ENCODE results near the gene MAGI3. TPM values are rescaled to one million over a fixed set of nuclear protein-coding genes. Genes with fewer than 3 reads are reported as not detected.

The MAGI3 gene
- total RNA-seq, 1 donor from 2014 or later = 9.2 TPM

DNA sequence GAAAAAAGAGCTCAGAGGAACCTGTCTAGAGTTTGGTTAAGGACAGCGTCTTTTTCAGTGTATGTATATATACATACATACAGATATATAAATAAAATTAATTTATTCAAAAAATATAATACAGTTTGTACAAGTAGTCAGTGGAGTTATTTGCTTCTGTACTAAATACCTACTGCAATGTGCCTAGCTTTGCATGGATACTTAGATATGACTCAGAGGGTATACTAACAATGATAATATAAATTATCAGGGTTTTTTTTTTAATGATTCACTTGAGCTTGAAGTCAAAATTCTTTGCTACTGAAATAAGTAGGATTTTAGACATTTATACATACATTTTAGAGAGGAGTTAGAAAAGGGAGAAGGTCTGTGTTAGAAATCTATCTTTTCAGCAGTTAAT is 251.1 kb downstream of the MAGI3 start:
- no peak for DNase-seq (ENCODE audit: extremely low read depth, low read depth, low spot score)

DNA sequence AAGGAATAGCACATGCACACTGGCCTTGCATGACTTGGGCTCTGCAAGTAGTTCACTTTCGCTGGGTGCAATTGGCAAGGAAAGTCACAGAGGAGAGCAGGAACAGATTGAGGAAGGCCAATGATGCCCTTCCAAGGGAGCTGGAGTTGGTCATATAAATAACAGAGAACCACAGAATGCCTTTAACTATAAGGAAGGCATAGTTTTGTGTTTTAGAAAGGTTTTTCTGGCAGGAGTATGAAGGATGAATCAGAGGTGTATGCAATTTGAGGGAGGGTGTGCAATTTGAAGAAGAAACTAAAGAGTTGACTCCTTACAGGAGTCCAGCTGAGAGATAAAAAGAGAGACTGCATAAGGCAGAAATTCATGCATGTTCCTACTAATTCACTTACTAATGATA is 256.8 kb downstream of the MAGI3 start:
- no peak for DNase-seq (ENCODE audit: extremely low read depth, low read depth, low spot score)

DNA sequence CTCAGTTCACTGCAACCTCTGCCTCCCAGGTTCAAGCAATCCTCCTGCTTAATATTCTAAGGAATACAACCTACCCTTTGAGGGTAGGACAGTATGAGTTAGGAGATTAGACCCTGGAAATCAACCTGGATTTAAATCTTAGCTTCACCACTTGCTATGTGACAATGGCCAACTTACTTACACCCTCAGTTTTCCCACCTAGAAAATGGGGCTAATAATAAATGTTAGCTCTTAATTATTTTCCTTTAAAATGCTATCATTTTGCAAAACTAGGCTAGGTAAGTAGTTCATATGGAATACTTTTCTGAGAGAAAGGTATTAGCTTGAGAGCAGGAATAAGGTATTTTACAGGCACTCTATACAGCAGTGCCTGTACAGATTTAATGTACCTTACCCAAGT is 258.2 kb downstream of the MAGI3 start:
- DNase-seq (ENCODE audit: extremely low read depth, low read depth, low spot score) = no peak

DNA sequence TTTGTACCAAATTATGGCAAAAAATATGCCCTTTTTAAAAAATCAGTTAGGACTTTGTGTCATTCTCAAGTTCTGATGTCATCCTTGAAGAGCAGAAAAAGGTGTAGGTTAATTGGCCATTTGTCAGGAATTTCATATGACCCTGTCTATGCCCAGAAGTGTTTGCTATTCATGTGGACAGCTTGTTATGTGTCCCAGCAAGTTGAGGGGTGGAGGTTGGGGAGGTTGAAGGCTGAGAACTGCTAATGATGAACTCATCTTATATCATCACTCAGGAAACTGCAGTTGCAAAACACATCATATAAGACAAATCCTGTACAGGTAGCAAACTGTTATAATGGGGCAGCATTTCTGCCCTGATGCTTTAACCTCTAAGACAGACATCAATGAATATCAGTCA is 262.5 kb downstream of the MAGI3 start:
- DNase-seq (ENCODE audit: extremely low read depth, low read depth, low spot score) = no peak

DNA sequence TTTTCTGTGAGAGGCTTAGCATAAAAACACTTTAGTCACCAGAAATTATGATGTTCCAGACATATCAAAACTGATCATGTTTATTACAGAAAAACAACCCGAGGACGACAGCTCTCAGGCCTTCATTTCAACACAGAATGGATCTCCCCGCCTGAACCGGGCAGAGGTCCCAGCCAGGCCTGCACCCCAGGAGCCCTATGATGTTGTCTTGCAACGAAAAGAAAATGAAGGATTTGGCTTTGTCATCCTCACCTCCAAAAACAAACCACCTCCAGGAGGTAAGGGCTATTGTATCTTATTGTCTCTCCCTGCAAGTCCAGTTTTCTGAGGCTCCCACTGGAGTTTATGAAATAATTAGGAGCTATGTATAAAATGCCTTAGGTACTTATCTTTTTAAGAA is 263.4 kb downstream of the MAGI3 start:
- no peak for DNase-seq (ENCODE audit: extremely low read depth, low read depth, low spot score)

DNA sequence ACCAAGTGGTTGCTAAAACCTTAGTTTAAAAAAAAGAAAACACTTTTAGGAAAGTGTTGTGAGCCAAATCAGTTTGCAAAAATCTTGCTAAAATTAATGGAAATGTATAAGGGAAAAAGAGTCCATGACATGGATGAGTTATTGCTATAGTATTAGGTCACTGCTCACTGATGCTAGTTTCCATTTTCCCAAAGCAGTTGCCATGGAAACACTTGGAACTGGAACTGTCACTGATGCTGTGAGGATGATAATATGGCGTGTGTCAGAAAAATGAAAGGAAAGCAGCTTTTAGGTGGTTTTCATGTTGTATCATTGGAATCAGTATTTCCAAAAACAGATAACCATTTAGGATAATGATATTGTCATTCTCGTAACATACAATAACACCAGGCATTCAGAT is 264.6 kb downstream of the MAGI3 start:
- DNase-seq (ENCODE audit: extremely low read depth, low read depth, low spot score) = no peak

DNA sequence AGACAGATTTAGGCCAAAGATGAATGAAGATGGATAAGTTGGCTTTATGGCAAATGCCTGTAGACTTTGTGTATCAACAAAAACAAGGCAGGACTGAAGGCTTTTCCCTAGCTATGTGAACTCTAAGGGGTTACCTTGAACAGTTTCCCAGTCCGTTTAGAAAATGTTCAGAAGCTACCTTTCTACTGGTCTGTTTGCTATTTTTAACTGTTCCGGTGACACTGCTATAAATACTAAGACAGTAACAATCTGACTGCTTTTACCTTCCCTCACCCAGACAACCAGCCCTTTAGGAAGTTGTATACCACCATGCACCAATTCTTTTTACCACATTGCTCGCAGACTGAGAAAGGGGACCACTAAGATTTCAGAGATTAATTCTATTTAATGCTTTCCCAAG is 266.8 kb downstream of the MAGI3 start:
- DNase-seq (ENCODE audit: extremely low read depth, low read depth, low spot score) = no peak

DNA sequence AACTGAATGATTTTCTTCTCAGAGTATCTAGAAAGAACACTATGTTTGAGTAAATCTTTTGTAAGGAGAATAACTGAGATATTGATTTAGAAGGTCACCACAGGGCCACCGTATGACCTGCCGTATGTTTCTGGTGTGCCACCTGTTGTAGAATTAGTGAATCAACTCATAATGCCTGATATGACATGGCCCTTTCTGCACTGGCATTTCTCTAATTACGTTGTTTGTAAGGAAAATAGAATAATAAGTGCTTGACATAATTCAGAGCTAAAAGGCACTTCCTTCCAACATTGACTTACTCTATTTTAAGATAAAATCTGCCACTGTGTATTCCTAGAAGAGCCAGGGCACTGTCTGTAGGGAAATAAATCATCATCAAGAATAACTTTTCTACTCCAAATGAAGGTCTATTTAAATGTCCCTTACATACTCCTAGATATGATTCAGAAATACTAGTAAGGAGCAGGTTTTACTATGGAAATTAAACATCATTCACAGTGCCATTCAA is 267.3 kb downstream of the MAGI3 start:
- DNase-seq (ENCODE audit: extremely low read depth, low read depth, low spot score) = no peak

DNA sequence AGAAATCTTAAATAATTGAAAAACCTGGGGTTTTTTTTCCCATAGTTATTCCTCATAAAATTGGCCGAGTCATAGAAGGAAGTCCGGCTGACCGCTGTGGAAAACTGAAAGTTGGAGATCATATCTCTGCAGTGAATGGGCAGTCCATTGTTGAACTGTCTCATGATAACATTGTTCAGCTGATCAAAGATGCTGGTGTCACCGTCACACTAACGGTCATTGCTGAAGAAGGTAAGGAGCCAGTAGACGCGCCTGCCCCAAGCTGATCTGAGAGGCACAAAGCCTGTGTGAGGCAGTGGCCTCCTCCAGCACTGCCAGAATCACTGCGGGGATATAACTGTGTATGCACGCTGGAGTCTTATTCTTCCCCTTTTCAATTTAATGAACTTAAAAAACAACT is 268.7 kb downstream of the MAGI3 start:
- no peak for DNase-seq (ENCODE audit: extremely low read depth, low read depth, low spot score)

DNA sequence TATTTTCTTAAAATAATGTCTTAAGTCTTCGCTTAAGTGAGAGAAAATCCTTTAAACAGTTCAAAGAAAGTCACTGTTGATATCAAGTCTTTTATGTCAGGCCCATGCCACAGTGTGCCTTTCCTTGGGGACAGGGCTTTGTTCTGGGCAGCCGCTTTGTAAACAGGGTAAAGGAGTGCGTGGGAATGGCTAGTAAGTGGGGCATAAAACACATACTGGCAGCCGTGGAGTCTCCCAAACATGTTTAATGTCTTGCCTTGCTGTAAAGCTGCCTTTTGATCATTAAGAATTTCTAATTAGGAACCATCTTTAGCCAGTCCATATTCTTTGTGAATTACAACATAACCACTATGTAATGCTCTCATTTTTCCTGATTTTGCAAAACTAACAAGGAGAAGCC is 269.2 kb downstream of the MAGI3 start:
- DNase-seq (ENCODE audit: extremely low read depth, low read depth, low spot score) = no peak

DNA sequence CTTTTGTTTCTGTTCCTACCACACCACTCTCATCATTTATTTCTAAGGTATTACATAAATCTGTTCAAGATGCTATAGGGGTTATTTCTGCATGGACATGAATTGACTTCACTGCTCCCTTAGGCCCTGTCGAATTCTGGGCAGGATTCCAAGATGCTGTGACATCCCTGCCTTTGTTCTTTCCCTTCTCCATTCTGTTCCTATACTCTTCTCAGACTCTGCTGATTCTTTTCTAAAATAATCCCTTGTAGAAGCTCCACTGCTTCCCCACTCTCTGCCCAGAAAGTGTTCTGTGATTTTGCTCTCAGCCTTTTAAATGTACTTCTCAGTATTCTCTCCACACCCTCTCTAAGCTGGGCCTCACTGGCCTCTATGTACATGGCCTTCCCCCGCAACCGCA is 269.8 kb downstream of the MAGI3 start:
- DNase-seq (ENCODE audit: extremely low read depth, low read depth, low spot score) = no peak

DNA sequence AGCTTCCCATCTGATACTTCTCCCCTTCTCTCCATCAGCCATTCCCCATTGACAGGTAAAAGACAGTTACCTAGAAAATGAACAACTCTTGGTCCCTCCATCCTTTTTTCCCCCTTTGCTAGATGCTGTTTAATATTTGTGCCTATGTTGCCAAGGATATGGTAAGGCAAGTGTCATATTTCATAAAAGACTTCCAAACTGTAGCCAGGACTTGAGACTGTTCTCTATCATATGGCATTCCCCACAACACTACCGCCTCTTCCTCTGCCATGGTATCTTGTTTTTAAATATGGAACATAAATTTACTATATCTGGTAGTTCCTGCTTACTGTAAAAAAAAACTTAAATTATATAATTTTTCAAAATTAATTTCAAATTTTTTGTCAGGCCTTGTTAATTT is 271.8 kb downstream of the MAGI3 start:
- no peak for DNase-seq (ENCODE audit: extremely low read depth, low read depth, low spot score)

DNA sequence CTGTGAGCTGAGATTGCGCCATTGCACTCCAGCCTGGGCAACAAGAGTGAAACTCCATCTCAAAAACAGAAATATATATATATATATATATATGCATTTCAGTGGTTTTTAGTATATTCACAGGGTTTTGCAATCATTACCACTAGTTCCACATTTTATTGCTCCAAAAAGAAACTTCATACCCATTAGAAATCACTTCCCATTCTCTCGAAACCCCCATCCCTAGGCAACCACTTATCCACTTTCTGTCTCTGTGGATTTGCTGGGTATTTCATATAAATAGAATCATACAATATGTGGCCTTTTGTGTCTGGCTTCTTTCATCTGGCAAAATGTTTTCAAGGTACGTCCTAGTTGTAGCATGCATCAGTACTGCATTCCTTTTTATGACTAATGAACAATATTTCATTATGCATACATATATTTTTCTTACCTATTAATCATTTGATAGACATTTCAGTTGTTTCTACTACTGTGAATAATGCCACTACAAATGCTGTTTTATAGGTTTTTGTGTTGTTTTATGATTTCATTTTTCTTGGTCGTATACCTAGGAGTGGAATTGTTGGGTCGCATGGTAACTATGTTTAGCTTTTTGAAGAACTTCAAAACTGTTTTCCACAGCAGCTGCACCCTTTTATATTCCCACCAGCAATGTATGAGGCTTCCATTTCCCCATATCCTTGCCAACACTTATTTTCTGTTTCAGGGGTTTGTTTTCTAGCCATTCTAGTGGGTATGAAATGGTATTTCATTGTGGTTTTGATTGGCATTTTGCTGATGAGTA is 273.0 kb downstream of the MAGI3 start:
- no peak for DNase-seq (ENCODE audit: extremely low read depth, low read depth, low spot score)

DNA sequence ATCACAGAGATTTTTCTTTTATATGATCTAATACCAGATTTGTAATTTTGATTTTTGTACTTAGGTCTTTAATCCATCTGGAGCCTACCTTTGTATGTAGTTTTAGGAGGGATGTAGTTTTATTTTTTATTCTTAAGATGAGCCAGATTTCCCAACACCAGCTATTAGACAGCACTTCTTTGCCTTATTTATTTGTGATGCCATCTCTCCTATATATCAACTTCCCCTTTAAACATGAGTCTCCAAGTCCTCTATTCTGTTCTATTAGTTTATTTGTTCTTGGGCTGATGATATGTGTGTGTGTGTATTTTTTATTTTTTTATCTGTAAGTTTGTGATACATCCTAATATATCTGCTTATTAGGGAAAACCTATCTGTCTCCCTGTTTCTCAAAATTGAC is 274.8 kb downstream of the MAGI3 start:
- no peak for DNase-seq (ENCODE audit: extremely low read depth, low read depth, low spot score)

DNA sequence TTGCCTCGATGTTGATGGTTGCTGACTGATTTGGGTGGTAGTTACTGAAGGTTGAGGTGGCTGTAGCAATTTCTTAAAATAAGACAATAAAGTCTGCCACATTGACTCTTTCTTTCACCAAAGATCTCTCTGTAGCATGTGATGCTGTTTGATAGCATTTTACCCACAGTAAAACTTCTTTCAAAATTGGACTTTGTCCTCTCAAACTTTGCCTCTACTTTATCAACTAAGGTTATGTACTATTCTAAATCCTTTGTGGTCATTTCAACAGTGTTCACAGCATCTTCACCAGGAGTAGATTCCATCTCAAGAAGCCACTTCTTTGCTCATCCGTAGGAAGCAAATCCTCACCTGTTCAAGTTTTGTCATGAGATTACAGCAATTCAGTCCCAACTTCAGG is 275.8 kb downstream of the MAGI3 start:
- no peak for DNase-seq (ENCODE audit: extremely low read depth, low read depth, low spot score)

DNA sequence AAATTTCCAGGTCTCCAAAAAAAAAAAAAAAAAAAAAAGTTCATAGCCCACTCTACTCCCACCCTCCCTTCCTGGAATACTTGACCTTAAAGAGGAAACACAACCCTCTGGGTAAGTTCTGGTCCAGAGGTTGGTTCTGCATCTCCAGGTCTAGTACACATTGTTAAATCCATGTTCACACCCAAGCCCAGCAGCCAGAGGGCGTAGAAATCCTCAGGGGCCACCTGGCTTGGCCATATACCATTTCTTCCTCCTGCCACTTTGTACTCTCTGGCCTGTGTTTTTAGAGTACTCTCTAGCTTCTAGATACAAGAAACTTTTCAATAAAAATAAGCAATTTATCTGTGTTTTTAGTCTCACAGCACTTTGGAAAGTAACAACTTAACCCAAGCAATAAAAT is 279.7 kb downstream of the MAGI3 start:
- no peak for DNase-seq (ENCODE audit: extremely low read depth, low read depth, low spot score)

DNA sequence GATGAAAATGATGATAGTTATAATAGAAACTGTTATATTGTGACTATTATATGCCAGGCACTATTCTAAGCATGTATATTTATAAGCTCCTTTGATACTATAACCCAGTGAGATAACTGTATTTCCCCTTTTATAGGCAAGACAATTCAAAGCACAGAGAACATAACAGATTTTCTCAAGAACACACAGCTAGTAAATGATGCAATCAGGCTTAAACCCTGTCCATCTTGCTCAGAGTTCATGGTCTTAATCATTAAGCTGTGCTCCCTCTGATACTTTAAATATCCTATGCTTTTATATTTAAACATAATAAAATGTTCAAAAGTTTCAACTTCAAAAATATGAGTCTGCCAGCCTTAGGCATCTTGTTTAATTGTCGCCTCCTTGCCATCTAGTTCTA is 280.3 kb downstream of the MAGI3 start:
- DNase-seq (ENCODE audit: extremely low read depth, low read depth, low spot score) = no peak

DNA sequence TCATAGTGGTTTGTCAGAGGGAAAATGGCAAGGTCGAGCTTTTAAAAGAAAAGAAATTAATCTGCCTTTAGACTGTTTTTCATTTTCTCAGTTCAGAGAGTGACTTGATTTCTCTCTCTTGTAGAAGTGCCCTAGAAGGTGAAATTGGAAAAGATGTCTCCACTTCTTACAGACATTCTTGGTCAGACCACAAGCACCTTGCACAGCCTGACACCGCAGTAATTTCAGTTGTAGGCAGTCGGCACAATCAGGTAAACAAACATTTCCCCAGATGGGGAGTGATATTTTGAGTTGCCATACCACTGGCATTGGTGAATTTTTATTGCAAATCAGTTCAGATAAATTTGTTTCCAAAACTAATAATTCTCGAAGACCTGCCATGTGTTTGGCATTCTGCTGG is 282.2 kb downstream of the MAGI3 start:
- no peak for DNase-seq (ENCODE audit: extremely low read depth, low read depth, low spot score)

DNA sequence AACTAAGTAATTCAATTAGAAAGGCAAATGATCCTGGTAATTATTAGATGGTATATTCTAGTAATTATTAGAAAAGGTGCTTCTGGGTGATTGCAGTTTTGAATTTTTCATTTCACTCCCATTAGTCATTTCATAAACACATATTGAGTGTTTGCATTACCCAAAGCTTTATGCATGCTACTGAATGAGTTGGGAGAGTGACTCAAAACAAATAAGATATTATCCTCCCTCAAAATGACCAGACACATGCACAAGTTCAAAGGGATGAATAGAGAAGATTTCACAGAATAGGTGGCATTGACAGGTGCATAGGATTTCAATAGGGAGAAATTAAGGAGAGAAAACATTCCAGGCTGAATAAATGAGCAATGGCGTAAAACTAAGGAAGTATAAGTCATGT is 284.3 kb downstream of the MAGI3 start:
- no peak for DNase-seq (ENCODE audit: extremely low read depth, low read depth, low spot score)

DNA sequence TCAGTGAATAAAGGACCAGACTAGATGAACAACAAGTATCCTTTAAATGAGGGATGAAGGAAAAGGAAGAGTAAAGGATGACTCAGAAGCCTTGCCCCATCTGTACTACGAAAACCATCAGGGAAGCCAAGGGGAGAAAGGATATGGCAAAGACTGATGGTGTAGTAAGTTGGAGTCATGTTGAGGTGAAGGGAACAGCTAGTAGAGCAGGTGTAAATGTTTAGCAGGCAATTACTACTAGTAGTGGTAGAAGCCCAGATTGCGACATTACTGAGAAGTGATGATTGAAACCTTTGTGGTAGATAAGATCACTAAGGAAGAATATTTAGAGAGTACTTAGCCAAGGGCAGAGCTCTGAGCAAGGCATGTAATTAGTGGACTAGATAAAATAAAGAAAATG is 285.0 kb downstream of the MAGI3 start:
- DNase-seq (ENCODE audit: extremely low read depth, low read depth, low spot score) = no peak

DNA sequence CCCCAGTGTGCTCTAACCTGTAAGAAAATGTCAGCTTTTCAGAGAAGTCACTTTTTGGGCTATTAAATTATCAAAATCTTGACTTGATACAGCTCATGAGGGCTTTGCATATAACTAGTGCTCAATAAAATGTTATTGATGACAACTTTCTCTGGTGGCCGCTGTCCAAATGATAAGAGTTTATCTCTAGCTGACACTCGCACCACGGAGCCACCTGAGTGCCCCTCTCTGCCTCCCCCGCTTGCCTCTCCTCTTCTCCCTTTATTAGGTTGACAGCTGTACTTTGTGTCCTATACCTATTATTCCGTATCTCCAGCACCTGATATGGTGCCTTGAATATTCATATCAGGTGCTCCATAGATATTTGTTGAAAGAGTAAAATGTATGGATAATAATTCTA is 286.2 kb downstream of the MAGI3 start:
- no peak for DNase-seq (ENCODE audit: extremely low read depth, low read depth, low spot score)

DNA sequence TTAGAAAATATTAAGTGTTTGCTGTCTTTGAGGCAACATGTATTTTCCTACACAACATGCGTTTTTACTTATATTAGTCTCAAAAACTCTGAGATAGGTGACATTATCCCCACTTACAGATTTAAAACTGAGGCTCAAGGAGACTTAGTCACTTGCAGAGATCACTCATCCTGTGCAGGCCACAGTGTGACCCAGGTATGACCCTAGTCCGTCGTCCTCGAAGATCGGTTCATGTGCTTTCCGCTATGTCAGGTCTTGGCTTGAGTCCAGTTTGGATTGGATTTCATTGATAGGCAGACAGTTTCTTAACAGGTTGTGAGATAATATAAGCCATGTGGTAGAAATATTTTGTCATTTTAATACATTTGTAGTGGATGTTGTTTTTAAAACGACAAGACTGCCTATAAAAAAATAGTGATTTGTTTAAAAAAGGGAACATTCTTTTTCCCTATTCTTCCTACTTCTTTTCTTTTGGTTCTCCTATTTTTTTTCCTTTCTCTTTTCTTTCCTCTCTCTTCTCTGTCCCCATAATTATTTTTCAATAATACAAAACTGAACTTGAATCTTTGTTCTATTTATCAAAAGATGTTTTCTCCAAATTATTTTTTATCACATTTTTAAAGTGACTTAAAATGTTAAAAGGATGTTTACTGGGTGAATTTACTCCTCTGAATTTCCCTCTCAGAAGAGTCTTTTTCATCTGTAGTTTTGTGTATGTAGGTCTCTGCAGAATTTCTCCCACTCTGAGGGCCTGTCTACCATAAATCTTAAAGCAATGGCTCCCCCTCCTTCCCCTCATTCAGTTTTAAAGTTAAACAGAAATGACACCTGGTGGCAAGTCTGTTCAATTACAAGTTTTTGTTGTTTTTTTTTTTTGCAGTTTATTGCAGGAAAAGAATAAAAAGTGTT is 287.2 kb downstream of the MAGI3 start:
- DNase-seq (ENCODE audit: extremely low read depth, low read depth, low spot score) = no peak

Data from glomerular endothelial cell (primary cell).